Measurements from ENCODE around the gene FLT4. TPM values are rescaled to one million over a fixed set of nuclear protein-coding genes. Genes with fewer than 3 reads are reported as not detected.

Gene FLT4
- under 0.01 TPM in 1 of 2 replicates, not detected in the other for total RNA-seq

DNA sequence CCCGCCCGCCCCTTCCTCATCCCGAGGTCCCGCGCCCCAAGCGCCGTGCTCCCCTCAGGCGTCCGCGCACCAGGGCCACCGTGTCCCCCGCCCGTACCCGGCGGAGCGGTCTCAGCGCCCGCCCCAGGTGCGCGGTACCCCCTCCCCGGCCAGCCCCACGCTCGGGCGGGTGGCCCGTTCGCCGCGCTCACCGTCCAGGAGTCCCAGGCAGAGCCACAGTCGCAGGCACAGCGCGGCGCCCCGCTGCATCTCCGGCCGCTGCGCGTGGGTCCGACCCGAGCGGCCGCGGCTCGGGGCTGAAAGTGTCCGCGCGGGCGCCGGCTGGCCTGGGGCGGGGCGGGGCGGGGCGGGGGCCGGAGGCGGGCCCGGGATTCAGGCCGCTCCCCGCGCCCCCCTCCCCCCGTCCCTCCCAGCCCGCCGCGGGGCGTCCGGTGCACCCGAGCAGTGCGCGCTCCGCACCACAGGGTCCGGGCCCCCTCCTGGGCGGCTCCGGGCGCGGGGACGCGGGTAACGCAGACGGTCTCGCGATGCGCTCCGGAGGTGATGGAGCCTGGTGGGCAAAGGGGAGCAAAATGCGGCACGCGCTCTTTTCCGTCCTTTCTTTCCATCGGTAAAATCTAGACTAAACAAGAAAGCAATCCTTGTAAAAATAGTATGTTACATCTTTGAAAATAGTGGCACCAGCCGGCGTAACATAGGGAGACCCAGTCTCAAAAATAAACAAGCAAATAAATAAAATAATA is at the start of gene FLT4:
Gene FLT4 (minus strand): TSS at position 304 of the 743 bp plus-strand sequence. CDS start 55 bp downstream, at position 249.
- no peak for TF ChIP-seq CTCF (IDR thresholded peaks at IDR 0.05; ENCODE audit: insufficient read depth, low read length, severe bottlenecking)
- no peaks in the 10 kb centered on the region for H3K36me3 ChIP-seq (ENCODE audit: control insufficient read depth, insufficient read depth, low read length)
- FAIRE-seq = no peak
- DNase-seq (ENCODE audit: low read depth) = no peak
- peak within 1 kb of the TSS; percentile 19 for H3K4me3 ChIP-seq (ENCODE audit: low read depth, low read length)
- peaks cover 7% of the 10 kb centered on the region for H3K27me3 ChIP-seq (ENCODE audit: control insufficient read depth, insufficient read depth, low read length)

GRCh38 chr5:180699042-180699441 is 49.6 kb upstream of the FLT4 start:
- H3K36me3 ChIP-seq (ENCODE audit: control insufficient read depth, insufficient read depth, low read length) = no peaks in the 10 kb centered on the region
- no peaks in the 10 kb centered on the region for H3K27me3 ChIP-seq (ENCODE audit: control insufficient read depth, insufficient read depth, low read length)
- DNase-seq (ENCODE audit: low read depth) (no peak), FAIRE-seq (no peak)
- no peak overlapping the region for H3K4me3 ChIP-seq (ENCODE audit: low read depth, low read length)
- no peak for TF ChIP-seq CTCF (IDR thresholded peaks at IDR 0.05; ENCODE audit: insufficient read depth, low read length, severe bottlenecking)

GRCh38 chr5:180696116-180696515 is 46.7 kb upstream of the FLT4 start:
- FAIRE-seq (no peak), DNase-seq (ENCODE audit: low read depth) (no peak)
- Histone ChIP-seq H3K4me3 (ENCODE audit: low read depth, low read length) (no peak overlapping the region), H3K36me3 (ENCODE audit: control insufficient read depth, insufficient read depth, low read length) (no peaks in the 10 kb centered on the region), H3K27me3 (ENCODE audit: control insufficient read depth, insufficient read depth, low read length) (no peaks in the 10 kb centered on the region)
- TF ChIP-seq CTCF (IDR thresholded peaks at IDR 0.05; ENCODE audit: insufficient read depth, low read length, severe bottlenecking) = no peak

DNA sequence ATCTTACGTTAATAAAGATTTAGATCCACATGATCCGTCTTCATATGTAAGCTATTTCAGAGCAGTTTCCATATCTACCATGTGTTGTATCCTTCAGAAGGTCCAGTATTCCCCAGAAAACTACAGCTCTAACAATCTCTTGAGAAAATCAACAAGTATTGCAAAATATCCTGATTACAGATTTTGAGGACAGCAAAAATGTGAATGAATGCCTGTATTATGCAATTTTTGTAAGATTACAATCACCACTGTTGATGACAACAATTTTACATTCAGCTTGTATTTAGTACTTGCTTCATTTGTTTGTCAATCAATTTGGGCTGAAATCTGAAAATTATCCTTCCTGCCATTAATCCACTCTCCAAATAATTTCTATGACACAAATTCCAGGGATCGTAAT is 43.0 kb upstream of the FLT4 start:
- FAIRE-seq = no peak

GRCh38 chr5:180691046-180691445 is 41.6 kb upstream of the FLT4 start:
- H3K36me3 ChIP-seq (ENCODE audit: control insufficient read depth, insufficient read depth, low read length) = no peaks in the 10 kb centered on the region
- DNase-seq (ENCODE audit: low read depth) = no peak
- no peaks in the 10 kb centered on the region for H3K27me3 ChIP-seq (ENCODE audit: control insufficient read depth, insufficient read depth, low read length)
- TF ChIP-seq CTCF (IDR thresholded peaks at IDR 0.05; ENCODE audit: insufficient read depth, low read length, severe bottlenecking) = no peak
- no peak overlapping the region for H3K4me3 ChIP-seq (ENCODE audit: low read depth, low read length)
- no peak for FAIRE-seq

More for the DNA sequence above, 43.0 kb upstream of the FLT4 start:
- TF ChIP-seq CTCF (IDR thresholded peaks at IDR 0.05; ENCODE audit: insufficient read depth, low read length, severe bottlenecking) = no peak
- no peaks in the 10 kb centered on the region for H3K27me3 ChIP-seq (ENCODE audit: control insufficient read depth, insufficient read depth, low read length)
- no peak for DNase-seq (ENCODE audit: low read depth)
- H3K36me3 ChIP-seq (ENCODE audit: control insufficient read depth, insufficient read depth, low read length) = no peaks in the 10 kb centered on the region
- no peak overlapping the region for H3K4me3 ChIP-seq (ENCODE audit: low read depth, low read length)

DNA sequence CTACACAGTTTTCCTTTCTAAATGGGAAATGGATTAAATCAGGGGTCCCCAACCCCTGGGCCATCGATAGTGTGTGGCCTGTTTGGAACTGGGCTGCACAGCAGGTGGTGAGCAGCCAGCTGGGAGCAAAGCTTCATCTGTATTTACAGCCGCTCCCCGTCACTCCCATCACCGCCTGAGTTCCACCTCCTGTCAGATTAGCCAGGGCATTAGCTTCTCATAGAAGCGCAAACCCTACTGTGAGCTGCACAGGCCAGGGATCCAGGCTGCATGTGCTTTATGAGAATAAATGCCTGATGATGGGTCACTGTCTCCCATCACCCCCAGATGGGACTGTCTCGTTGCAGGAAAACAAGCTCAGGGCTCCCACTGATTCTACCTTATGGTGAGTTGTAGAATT is 41.2 kb upstream of the FLT4 start:
- H3K36me3 ChIP-seq (ENCODE audit: control insufficient read depth, insufficient read depth, low read length) = no peaks in the 10 kb centered on the region
- DNase-seq (ENCODE audit: low read depth) (no peak), FAIRE-seq (no peak)
- no peak for TF ChIP-seq CTCF (IDR thresholded peaks at IDR 0.05; ENCODE audit: insufficient read depth, low read length, severe bottlenecking)
- no peak overlapping the region for H3K4me3 ChIP-seq (ENCODE audit: low read depth, low read length)
- no peaks in the 10 kb centered on the region for H3K27me3 ChIP-seq (ENCODE audit: control insufficient read depth, insufficient read depth, low read length)

All from bronchial epithelial cell (primary cell).